IMR-90 (cell line): ENCODE measurements around the gene ROBO1. TPM values are rescaled to one million over a fixed set of nuclear protein-coding genes. Genes with fewer than 3 reads are reported as not detected.

Source experiments
- ATAC-seq: fragments of 200-7000 bp; cut with Tn5 transposase; 2 replicates; pipeline ENCODE4 v1.9.1; 2020; ENCODE audit warnings: low read depth, mild to moderate bottlenecking, moderate library complexity
- BruUV-seq: library from RNA; stranded (reverse); fragments of 400-500 nt; replicated peaks from 2 replicates; lab custom pipeline; 2021; lab: Mats Ljungman, UMichigan
- CTCF ChIA-PET: fragments of 300-600 bp; formaldehyde crosslinking; extraction: SDS; loops from one replicate; lab custom pipeline; 2021; ENCODE audit warnings: antibody characterized with exemption; lab: Yijun Ruan, JAX
- POLR2A ChIA-PET: fragments of 300-600 bp; sonication (Branson Sonifier 250); formaldehyde crosslinking; loops from one replicate; lab custom pipeline; 2022; ENCODE audit warnings: antibody characterized with exemption; ENCODE audit not compliant: unreplicated experiment; lab: Charles Lee
- DNase-seq: peaks from one replicate; pipeline ENCODE4 v3.0.0; 2013
- H2AFZ ChIP-seq: replicated peaks from 2 replicates; pipeline ENCODE3; 2013; ENCODE audit warnings: low read length, mild to moderate bottlenecking; ENCODE audit not compliant: poor library complexity
- H2AK5ac ChIP-seq: 2 replicates; pipeline ENCODE4 v1.6.1; 2013; ENCODE audit warnings: low read depth, low read length, inconsistent platforms
- H2AK9ac ChIP-seq: replicated peaks from 2 replicates; pipeline ENCODE3; 2013; ENCODE audit warnings: mild to moderate bottlenecking, low read depth, low read length, moderate library complexity; ENCODE audit not compliant: poor library complexity
- H2BK120ac ChIP-seq: 2 replicates; pipeline ENCODE4 v1.6.1; 2013; ENCODE audit warnings: low read depth, low read length, inconsistent platforms
- H2BK15ac ChIP-seq: 3 replicates; pipeline ENCODE4 v1.6.1; 2013; ENCODE audit warnings: low read depth, low read length, inconsistent platforms
- H2BK20ac ChIP-seq: 2 replicates; pipeline ENCODE4 v1.6.1; 2013; ENCODE audit warnings: low read depth, mild to moderate bottlenecking, inconsistent platforms, low read length, moderate library complexity
- H2BK5ac ChIP-seq: 2 replicates; pipeline ENCODE4 v1.6.1; 2013; ENCODE audit warnings: mild to moderate bottlenecking, low read depth, low read length, inconsistent platforms; ENCODE audit not compliant: poor library complexity, severe bottlenecking
- H3K14ac ChIP-seq: replicated peaks from 2 replicates; pipeline ENCODE4 v1.6.1; 2013; ENCODE audit warnings: low read depth, low read length, inconsistent platforms
- H3K18ac ChIP-seq: 2 replicates; pipeline ENCODE4 v1.6.1; 2013; ENCODE audit warnings: low read depth, low read length, control low read depth
- H3K23ac ChIP-seq: 2 replicates; pipeline ENCODE4 v1.6.1; 2013; ENCODE audit warnings: low read depth, low read length, inconsistent platforms
- H3K27ac ChIP-seq: 2 replicates; pipeline ENCODE4 v1.5.1; 2013; ENCODE audit warnings: mild to moderate bottlenecking, control low read depth, low read length; ENCODE audit not compliant: insufficient read depth
- H3K27me3 ChIP-seq: 2 replicates; pipeline ENCODE4 v1.6.1; 2013; ENCODE audit warnings: low read length; ENCODE audit not compliant: control insufficient read depth, insufficient read depth
- H3K36me3 ChIP-seq: 2 replicates; pipeline ENCODE4 v1.6.1; 2013; ENCODE audit warnings: low read length, mixed read lengths; ENCODE audit not compliant: control insufficient read depth, insufficient read depth
- H3K4ac ChIP-seq: 2 replicates; pipeline ENCODE4 v1.6.1; 2013; ENCODE audit warnings: low read depth, low read length, inconsistent platforms
- H3K4me1 ChIP-seq: 2 replicates; pipeline ENCODE4 v1.6.1; 2013; ENCODE audit warnings: low read length, mixed read lengths; ENCODE audit not compliant: control insufficient read depth, insufficient read depth
- H3K4me2 ChIP-seq: 2 replicates; pipeline ENCODE4 v1.6.1; 2013; ENCODE audit warnings: low read depth, mild to moderate bottlenecking, control low read depth, low read length, moderate library complexity
- H3K4me3 ChIP-seq: 2 replicates; pipeline ENCODE4 v1.5.1; 2013; ENCODE audit warnings: low read depth, mild to moderate bottlenecking, control low read depth, low read length, moderate library complexity; ENCODE audit not compliant: insufficient read depth
- H3K56ac ChIP-seq: 2 replicates; pipeline ENCODE4 v1.6.1; 2013; ENCODE audit warnings: low read length, inconsistent platforms; ENCODE audit not compliant: insufficient read depth; ENCODE audit errors: extremely low read depth
- H3K79me1 ChIP-seq, 2 experiments: 2 replicates each; pipeline ENCODE4 v1.6.1; 2013; ENCODE audit warnings: low read length in 2 of 2, inconsistent platforms in 1 of 2, low read depth in 1 of 2
- H3K9ac ChIP-seq: 2 replicates; pipeline ENCODE4 v1.6.1; 2013; ENCODE audit warnings: low read depth, low read length, control low read depth
- H3K9me1 ChIP-seq: 2 replicates; pipeline ENCODE4 v1.6.1; 2013; ENCODE audit warnings: low read length, inconsistent platforms; ENCODE audit not compliant: insufficient read depth
- H3K9me3 ChIP-seq: 2 replicates; pipeline ENCODE4 v1.6.1; 2013; ENCODE audit warnings: low read length; ENCODE audit not compliant: control insufficient read depth, insufficient read depth
- H4K20me1 ChIP-seq: 2 replicates; pipeline ENCODE4 v1.6.1; 2013; ENCODE audit warnings: low read length, inconsistent platforms; ENCODE audit not compliant: insufficient read depth
- H4K5ac ChIP-seq: 2 replicates; pipeline ENCODE4 v1.6.1; 2013; ENCODE audit warnings: mild to moderate bottlenecking, low read depth, low read length, control low read depth
- H4K8ac ChIP-seq, 2 experiments: 2 replicates each; pipeline ENCODE4 v1.6.1; 2013; ENCODE audit warnings: low read depth in 2 of 2, low read length in 2 of 2, control low read depth in 1 of 2, inconsistent platforms in 1 of 2
- H4K91ac ChIP-seq: 2 replicates; pipeline ENCODE4 v1.6.1; 2013; ENCODE audit warnings: low read depth, low read length, inconsistent platforms; ENCODE audit not compliant: insufficient read depth
- BHLHE40 ChIP-seq: fragments of 150-350 bp; IDR thresholded peaks from 2 replicates; pipeline ENCODE4 v1.6.1; 2016; ENCODE audit warnings: mild to moderate bottlenecking, low read depth, low read length
- CEBPB ChIP-seq: IDR thresholded peaks from 2 replicates; pipeline ENCODE4 v1.6.1; 2012; ENCODE audit warnings: low read depth, low read length, improper control_type of control experiment
- CHD1 ChIP-seq: IDR thresholded peaks from 2 replicates; pipeline ENCODE4 v1.6.1; 2012; ENCODE audit warnings: low read depth, low read length, improper control_type of control experiment
- ELK1 ChIP-seq: fragments of 150-350 bp; IDR thresholded peaks from 2 replicates; pipeline ENCODE4 v1.6.1; 2016; ENCODE audit warnings: low read depth, mild to moderate bottlenecking, low read length, moderate library complexity, borderline replicate concordance
- FOS ChIP-seq: fragments of 150-350 bp; IDR thresholded peaks from 2 replicates; pipeline ENCODE4 v1.6.1; 2016; ENCODE audit warnings: low read depth, low read length
- MAFK ChIP-seq: IDR thresholded peaks from 2 replicates; pipeline ENCODE4 v1.6.1; 2012; ENCODE audit warnings: low read depth, low read length, improper control_type of control experiment
- MAZ ChIP-seq: IDR thresholded peaks from 2 replicates; pipeline ENCODE4 v1.6.1; 2012; ENCODE audit warnings: low read depth, mild to moderate bottlenecking, low read length, improper control_type of control experiment, moderate library complexity, borderline replicate concordance
- MXI1 ChIP-seq: IDR thresholded peaks from 2 replicates; pipeline ENCODE4 v1.6.1; 2012; ENCODE audit warnings: low read depth, mild to moderate bottlenecking, low read length, moderate library complexity, borderline replicate concordance
- NFE2L2 ChIP-seq: fragments of 150-350 bp; IDR thresholded peaks from 2 replicates; pipeline ENCODE4 v1.6.1; 2016; ENCODE audit warnings: low read depth, mild to moderate bottlenecking, low read length
- POLR2A ChIP-seq: IDR thresholded peaks from 2 replicates; pipeline ENCODE4 v1.6.1; 2012; ENCODE audit warnings: mild to moderate bottlenecking, low read depth, low read length
- RAD21 ChIP-seq: IDR thresholded peaks from 2 replicates; pipeline ENCODE4 v1.6.1; 2012; ENCODE audit warnings: low read length, improper control_type of control experiment
- RCOR1 ChIP-seq: IDR thresholded peaks from 2 replicates; pipeline ENCODE4 v1.6.1; 2012; ENCODE audit warnings: mild to moderate bottlenecking, low read length, improper control_type of control experiment; ENCODE audit not compliant: insufficient replicate concordance
- RFX5 ChIP-seq: IDR thresholded peaks from 2 replicates; pipeline ENCODE4 v1.8.0; 2012; ENCODE audit warnings: low read depth, mild to moderate bottlenecking, low read length, moderate library complexity
- SMC3 ChIP-seq: fragments of 150-350 bp; IDR thresholded peaks from 2 replicates; pipeline ENCODE4 v1.6.1; 2016; ENCODE audit warnings: low read depth, mild to moderate bottlenecking, antibody characterized with exemption, low read length, moderate library complexity
- USF2 ChIP-seq: fragments of 150-350 bp; IDR thresholded peaks from 2 replicates; pipeline ENCODE4 v1.6.1; 2017; ENCODE audit warnings: mild to moderate bottlenecking, antibody characterized with exemption, low read length, low read depth
- WGBS, 2 experiments: methylation state at CpG; one replicate each; pipeline versions ENCODE4 v1.1.5 to v1.1.7; 2013; ENCODE audit warnings: missing lambda C conversion rate in 2 of 2; ENCODE audit not compliant: insufficient read length in 1 of 2; ENCODE audit errors: extremely low coverage in 2 of 2; 5-methylcytosine and 5-hydroxymethylcytosine counted together
- dilution Hi-C: fragments of 300-500 bp; cut with HindIII; formaldehyde crosslinking; loops from one replicate; pipeline ENCODE4 v1.14.3; 2018; ENCODE audit warnings: low sequenced_read_pairs; ENCODE audit not compliant: unreplicated experiment
- in situ Hi-C: fragments of 300-500 bp; cut with MboI; formaldehyde crosslinking; loops from 3 replicates; pipeline ENCODE4 v1.14.3; 2019; ENCODE audit warnings: low sequenced_read_pairs, inconsistent platforms, mixed read lengths
- intact Hi-C: fragments of 100-400 bp; cut with micrococcal nuclease; formaldehyde crosslinking; loops from 2 replicates; pipeline ENCODE4 v1.10.0; 2022
- polyA plus RNA-seq, 3 experiments: library from polyadenylated mRNA; depleted of rRNA; stranded (reverse); fragments of >200 nt; gene quantifications; 2 replicates each; pipeline ENCODE4 v1.2.3, GENCODE V29; 2012; ENCODE audit warnings: low replicate concordance in 1 of 3
- total RNA-seq: library from RNA; depleted of rRNA; stranded (reverse); fragments of >200 nt; gene quantifications from 2 replicates; pipeline ENCODE4 v1.2.3, GENCODE V29; 2012

The ROBO1 gene
- total and polyA plus RNA-seq, 2 of the 4 experiments (the other 2 are of a cell fraction) = 24.1 to 53.9 TPM

GRCh38 chr3:78641703-78642102, 1126.1 kb downstream of the ROBO1 start (continued):
- TF ChIP-seq ELK1 = no peak
- TF ChIP-seq POLR2A = no peak
- TF ChIP-seq CEBPB = no peak
- no peak for TF ChIP-seq FOS

- dilution Hi-C loops = no loop called here
- no peak; the same call in 1 of the 2 replicates for ATAC-seq
- H3K23ac ChIP-seq = no peak overlapping the region
- no peaks in the 10 kb centered on the region for H3K9me1 ChIP-seq
- no peak overlapping the region for H3K56ac ChIP-seq
- H4K5ac ChIP-seq = no peak overlapping the region
- no peak overlapping the region for H3K4me3 ChIP-seq
- no peak for TF ChIP-seq USF2
- no peak for TF ChIP-seq BHLHE40
- no peak for TF ChIP-seq RCOR1
- no peak for TF ChIP-seq SMC3
- no peak for TF ChIP-seq MXI1
- TF ChIP-seq RFX5 = no peak
- no peak for TF ChIP-seq RAD21
- TF ChIP-seq ELK1 = no peak
- no peak for TF ChIP-seq MAZ
- TF ChIP-seq POLR2A = no peak
- no peak for TF ChIP-seq CEBPB
- TF ChIP-seq CHD1 = no peak
- no peak for TF ChIP-seq MAFK
- no peak for TF ChIP-seq NFE2L2
- no peak overlapping the region for H2AK9ac ChIP-seq
- H3K9ac ChIP-seq = no peak overlapping the region
- H2AK5ac ChIP-seq = no peak overlapping the region
- H4K20me1 ChIP-seq = no peaks in the 10 kb centered on the region
- H2BK15ac ChIP-seq = no peak overlapping the region
- no peak overlapping the region for H3K18ac ChIP-seq
- H2AFZ ChIP-seq = no peak overlapping the region
- peaks cover 5% of the 10 kb centered on the region; the same call in 1 of the 2 replicates for H3K36me3 ChIP-seq
- no peak overlapping the region for H3K4ac ChIP-seq
- in situ Hi-C loops = no loop called here
- no peak overlapping the region for H3K4me2 ChIP-seq
- ChIA-PET POLR2A (no interaction called here), CTCF (interaction anchor here (0.5 kb wide), 1 partner anchor 405 kb away, joined by 4 read pairs; no protein-coding TSS in a partner anchor)
- intact Hi-C loops = no loop called here
- no peak overlapping the region for H2BK120ac ChIP-seq
- H3K27me3 ChIP-seq = no peaks in the 10 kb centered on the region
- WGBS, 2 experiments = no CpG with 5 or more reads among the region's 3 CpGs
- no peaks in the 10 kb centered on the region for H3K79me1 ChIP-seq
- H3K14ac ChIP-seq = no peak overlapping the region
- peak; percentile 14 for DNase-seq
- no peaks in the 10 kb centered on the region for H3K9me3 ChIP-seq
- H2BK5ac ChIP-seq = no peak overlapping the region
- H4K91ac ChIP-seq = no peak overlapping the region
- no peak overlapping the region for H2BK20ac ChIP-seq
- no TSS peak for BruUV-seq
- no peaks in the 10 kb centered on the region; the same call in 1 of the 2 replicates for H3K4me1 ChIP-seq
- no peak overlapping the region for H3K27ac ChIP-seq
- no peak overlapping the region for H4K8ac ChIP-seq
Measured at GRCh38 chr3:78634316-78634715, 1133.5 kb downstream of the ROBO1 start.
